Central memory CD4-positive, alpha-beta T cell (primary cell): ENCODE results near the gene EPB41L4B.
"Not testable (repeated sequence)": the region's sequence is repeated elsewhere in the genome, so short reads cannot be mapped to it uniquely, and the experiment has no call there.

ENCODE experiments used
- DNase-seq: peaks from one replicate; pipeline ENCODE4 v3.0.0; 2022

The EPB41L4B gene

DNA sequence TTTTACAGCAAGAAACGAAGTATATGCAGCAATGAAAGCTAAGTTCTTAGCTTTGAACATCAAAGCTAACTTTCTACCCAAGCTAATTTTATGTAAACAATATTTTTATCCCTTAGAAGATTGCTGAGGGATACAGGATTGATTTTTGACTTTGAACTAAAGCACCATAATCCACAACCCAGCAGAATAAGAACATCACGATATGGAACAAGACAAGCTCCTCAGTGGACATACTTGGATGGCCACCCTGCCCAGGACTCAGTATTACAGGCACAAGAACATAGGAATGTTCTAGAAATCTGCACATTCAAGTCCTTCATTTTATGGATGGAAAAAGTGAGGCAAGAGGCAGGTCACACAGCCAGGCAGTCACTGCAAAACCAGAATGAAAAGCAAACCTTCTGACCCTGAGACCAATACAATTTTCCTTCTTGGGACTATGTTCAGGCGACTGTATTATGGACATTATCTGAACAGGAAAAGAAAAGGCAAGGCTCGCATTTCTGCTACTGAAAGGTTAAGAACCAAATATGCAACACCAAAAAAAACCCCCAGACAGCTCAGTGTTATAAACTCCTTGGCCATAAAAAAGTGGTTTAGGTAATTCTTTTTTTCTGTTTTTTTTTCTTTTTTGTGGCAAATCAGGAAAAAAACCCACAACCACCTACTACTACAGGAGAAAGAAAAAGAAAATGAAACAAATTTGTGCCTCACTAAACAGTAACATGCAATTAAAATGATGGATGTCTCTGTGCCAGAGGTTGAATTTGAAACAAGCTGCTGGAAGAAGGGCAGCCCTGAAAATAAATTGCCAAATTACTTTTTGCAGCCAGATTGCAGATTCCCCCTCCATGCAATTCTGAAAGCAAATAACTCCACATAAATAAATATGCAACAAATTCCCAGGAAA is 25.4 kb downstream of the EPB41L4B start:
- DNase-seq, result no peak

GRCh38 chr9:109290385-109290784 is 30.5 kb downstream of the EPB41L4B start:
- DNase-seq, result no peak

DNA sequence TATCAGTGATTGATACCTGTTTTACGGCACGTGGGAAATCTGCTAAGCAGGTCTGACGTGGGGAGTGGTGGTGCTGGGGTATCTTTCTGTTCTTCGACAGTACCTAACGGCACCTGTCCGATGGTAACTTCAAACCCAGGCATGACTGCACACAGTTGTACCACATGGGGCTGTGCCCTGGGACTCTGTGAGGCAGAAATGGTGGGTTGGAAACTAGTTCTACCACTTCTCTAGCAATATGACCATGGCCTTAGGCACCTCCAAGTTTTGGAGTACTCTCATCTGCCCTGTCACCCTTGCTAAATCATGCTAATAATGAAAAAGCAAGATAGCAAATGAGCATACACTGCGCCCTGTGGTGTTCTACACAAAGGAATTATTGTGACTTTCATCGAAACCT is 30.9 kb downstream of the EPB41L4B start:
- no peak for DNase-seq

GRCh38 chr9:109289186-109289585 is 31.7 kb downstream of the EPB41L4B start:
- DNase-seq, result no peak

- no peak for DNase-seq
Measured at GRCh38 chr9:109286981-109287380, 33.9 kb downstream of the EPB41L4B start.

- DNase-seq, result no peak
Measured at GRCh38 chr9:109286571-109286977, 34.3 kb downstream of the EPB41L4B start.

DNA sequence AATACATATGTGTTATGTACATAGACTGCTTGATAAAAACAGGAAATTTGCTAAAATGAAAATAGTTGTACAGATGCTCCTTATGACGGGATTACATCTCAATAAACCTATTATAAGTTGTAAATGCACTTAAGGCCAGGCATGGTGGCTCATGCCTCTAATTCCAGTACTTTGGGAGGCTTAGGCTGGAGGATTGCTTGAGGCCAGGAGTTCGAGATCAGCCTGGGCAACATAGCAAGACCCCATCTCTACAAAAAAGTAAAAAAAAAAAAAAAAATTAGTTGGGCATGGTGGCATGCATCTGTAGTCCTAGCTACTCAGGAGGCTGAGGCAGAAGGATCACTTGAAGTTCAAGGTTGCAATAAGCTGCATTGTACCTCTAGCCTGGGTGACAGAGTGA is 37.2 kb downstream of the EPB41L4B start:
- DNase-seq, result not testable (repeated sequence)

GRCh38 chr9:109283012-109283411 is 37.8 kb downstream of the EPB41L4B start:
- no peak for DNase-seq

DNA sequence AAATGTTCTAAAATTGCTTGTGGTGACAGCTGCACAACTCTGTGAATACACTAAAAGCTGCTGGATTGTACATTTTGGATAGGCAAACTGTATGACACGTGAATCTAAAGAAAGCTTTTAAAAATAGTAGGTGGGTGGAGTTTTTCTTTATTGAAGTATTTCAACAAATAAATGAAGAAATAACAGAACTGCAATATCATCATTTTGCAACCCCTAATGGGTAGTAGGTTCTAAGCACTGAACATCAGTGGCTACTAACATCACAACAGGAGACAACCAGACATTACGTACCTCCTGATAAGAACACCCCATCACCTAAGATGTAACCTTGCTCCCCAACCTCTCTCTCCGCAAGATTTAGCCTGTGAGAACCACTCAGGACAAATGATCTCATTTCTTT is 38.6 kb downstream of the EPB41L4B start:
- DNase-seq, result no peak

- no peak for DNase-seq
Measured at GRCh38 chr9:109281518-109281917, 39.3 kb downstream of the EPB41L4B start.

- no peak for DNase-seq
Measured at GRCh38 chr9:109278848-109279247, 42.0 kb downstream of the EPB41L4B start.

DNA sequence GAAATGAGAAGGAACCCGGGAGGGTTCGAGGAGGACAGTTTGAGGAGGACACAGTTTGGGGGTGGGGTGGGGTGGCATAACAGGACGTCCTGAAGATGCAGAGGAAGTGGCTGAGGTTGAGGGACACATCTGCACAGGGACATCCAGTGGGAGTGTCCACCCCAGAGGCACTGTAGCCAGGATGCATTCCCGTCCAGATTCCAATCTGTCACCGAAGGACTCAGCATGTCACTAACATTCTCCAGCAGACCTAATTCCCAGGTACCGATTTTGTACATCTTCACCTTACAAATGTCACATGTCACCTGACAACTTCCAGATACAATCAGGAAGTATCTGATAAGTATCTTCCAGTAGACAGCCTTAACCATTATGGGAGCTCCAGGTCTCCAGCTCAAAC is 42.6 kb downstream of the EPB41L4B start:
- DNase-seq, result no peak

GRCh38 chr9:109277451-109277850 is 43.4 kb downstream of the EPB41L4B start:
- DNase-seq, result no peak

DNA sequence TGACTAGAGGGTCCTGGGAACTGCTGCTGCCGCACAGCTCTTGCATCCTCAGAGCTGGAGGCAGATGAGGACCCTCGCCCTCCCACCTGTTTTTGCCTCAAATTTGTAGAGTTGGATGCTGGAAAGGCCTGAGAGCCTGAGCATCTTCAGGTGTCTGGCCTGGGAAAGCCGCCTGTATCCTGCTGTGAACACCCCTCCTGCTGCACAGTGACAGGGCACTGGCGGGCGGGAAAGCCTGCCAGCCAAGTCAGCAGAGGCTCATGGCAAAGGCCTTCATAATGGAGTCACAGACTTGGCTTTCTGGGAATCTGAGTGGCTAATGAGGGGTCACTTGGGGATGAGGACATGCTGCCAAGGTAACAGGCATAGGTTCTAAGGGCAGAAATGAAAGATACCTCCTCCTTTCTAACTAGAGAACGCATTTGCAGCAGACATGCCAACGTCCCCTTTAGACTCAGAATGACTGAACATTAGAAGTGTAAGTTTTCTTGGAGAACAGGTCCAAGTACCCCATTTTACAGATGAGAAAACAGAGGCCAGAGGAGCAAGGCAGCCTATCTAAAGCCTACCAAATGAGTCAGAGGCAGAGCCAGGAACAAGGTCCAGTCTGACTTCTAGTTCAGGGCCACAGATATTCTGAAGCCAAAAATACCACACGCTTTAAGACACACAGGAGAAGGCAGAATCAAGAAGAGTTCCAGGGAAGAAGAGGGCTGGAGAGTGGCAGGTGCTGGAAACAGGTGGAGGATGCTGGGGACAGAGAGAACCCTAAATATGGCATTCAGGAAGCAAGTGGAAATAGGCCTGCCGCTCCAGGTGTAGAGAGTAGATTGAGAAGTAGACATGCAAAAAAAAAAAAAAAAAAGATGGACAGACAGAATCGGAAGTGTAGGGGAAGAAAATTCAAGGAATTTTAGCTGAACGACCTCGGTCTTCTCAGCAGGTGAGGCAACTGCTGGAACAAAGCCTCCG is 44.1 kb downstream of the EPB41L4B start:
- DNase-seq, result no peak

DNA sequence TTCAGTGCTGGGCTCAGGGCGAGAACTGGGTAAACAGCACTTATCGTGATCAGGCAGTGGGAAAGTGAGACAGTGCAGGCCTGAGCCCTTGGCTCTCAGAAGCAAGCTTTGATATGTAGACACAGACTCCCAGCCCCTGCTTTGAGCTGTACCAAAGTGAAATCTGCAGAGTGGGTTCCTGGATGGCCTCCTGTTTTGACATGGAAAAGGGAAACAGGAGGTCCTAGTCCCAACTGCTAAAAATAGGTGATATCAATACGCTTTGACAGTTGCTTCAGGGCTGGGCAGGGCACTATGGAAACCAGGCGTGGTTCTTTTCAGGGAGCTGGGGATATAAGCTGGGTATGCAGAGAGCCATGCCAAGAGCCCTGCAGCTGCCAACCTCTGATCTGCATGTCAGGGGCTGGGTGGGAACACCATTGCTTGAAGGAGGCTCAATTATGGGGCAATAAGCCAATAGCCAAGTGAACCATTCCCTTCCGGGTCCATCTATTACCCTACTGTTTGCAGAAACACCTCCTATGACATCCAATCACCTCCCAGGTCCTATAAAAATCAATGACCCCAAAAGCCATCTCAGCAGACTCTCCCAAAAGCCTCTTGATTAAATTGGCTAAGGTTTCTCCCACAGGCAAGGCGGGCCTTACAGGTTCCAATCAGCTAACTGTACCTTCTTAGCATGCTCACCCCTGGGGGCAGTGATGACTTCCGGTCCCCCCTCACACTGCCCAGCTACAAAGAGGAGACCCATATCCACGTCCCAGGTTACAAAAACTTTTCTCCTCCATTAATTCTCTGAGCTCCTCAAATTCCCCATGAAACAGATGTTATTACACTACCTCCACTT is 45.8 kb downstream of the EPB41L4B start:
- DNase-seq, result no peak

- no peak for DNase-seq
Measured at GRCh38 chr9:109273869-109274268, 47.0 kb downstream of the EPB41L4B start.

- DNase-seq, result no peak
Measured at GRCh38 chr9:109272745-109273144, 48.1 kb downstream of the EPB41L4B start.

- no peak for DNase-seq
Measured at GRCh38 chr9:109272045-109272444, 48.8 kb downstream of the EPB41L4B start.

DNA sequence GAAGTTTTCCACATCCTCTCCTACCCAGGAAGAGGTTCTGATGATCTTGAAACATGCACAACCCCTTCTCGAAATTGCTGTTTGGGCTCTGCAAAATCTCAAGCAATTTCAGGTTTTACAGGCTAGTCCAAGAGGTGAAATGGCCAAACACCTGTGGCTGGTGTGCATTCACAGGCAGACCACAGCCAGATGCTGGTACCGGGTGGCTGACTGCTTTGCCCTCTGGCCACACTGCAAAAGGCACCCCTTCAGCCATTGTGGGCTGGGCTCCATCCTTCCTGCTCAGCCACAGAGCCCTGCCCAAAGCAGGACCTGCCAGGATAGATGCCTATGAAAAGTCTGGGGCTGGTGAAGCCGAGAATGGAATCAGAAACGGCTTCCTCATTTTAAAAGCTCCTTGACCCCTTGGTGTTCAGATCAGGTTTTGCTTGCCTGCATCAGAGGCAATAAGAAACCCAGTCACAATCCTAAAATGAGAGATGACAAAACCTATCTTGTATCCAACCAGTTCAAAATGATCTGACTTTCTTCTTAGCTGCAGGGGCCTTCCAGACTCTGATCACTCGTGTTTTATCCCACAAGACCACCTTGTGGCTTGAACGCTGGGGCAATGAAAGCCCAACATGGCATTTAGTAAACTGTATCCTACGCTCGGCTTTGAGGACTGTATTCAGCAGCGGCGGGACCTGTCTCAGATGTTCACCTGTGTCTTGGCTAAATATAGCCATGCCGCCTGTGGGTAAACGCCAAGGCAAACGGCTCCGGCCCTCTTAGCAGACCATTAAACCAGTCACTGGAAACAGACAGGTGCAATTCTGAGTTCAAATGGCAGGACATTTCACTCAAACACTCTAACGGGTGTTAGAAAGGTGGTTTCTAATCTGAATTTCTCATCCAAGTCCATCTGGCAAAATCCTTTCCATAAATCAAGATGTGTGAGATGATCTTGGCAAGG is 49.6 kb downstream of the EPB41L4B start:
- no peak for DNase-seq

- no peak for DNase-seq
Measured at GRCh38 chr9:109270441-109270840, 50.4 kb downstream of the EPB41L4B start.

GRCh38 chr9:109269839-109270238 is 51.0 kb downstream of the EPB41L4B start:
- no peak for DNase-seq
